Spinal cord (tissue), 10 donors: Measurements from ENCODE around the gene FAM227B. TPM values are rescaled to one million over a fixed set of nuclear protein-coding genes. Genes with fewer than 3 reads are reported as not detected.

Source experiments
- DNase-seq, 6 donors: peaks; one replicate each; pipeline versions ENCODE4 v3.0.0 to v3.0.0-alpha.2; 2013 to 2015; ENCODE audit warnings: low spot score in 6 of 6, low read depth in 4 of 6
- H3K27ac ChIP-seq: one replicate; pipeline ENCODE4 v1.5.1; 2013; ENCODE audit warnings: low read depth, low read length, control low read depth
- H3K27me3 ChIP-seq: one replicate; pipeline ENCODE4 v1.6.1; 2013; ENCODE audit warnings: low read length; ENCODE audit not compliant: control insufficient read depth, insufficient read depth
- H3K36me3 ChIP-seq: one replicate; pipeline ENCODE4 v1.6.1; 2013; ENCODE audit warnings: low read length; ENCODE audit not compliant: control insufficient read depth, insufficient read depth
- H3K4me1 ChIP-seq: one replicate; pipeline ENCODE4 v1.6.1; 2013; ENCODE audit warnings: low read length; ENCODE audit not compliant: control insufficient read depth, insufficient read depth
- H3K4me3 ChIP-seq: one replicate; pipeline ENCODE4 v1.5.1; 2013; ENCODE audit warnings: low read depth, low read length, control low read depth
- H3K9me3 ChIP-seq: one replicate; pipeline ENCODE4 v1.6.1; 2013; ENCODE audit warnings: low read length; ENCODE audit not compliant: control insufficient read depth, insufficient read depth
- WGBS: methylation state at CpG from one replicate; pipeline ENCODE4 v1.1.5; 2013; ENCODE audit warnings: missing lambda C conversion rate; ENCODE audit not compliant: insufficient coverage; 5-methylcytosine and 5-hydroxymethylcytosine counted together
- polyA plus RNA-seq, 2 donors: library from polyadenylated mRNA; unstranded; fragments of 120-200 nt; gene quantifications; one replicate each; pipeline ENCODE4 v1.2.1, GENCODE V29; 2013; ENCODE audit not compliant: insufficient read length in 2 of 2
- total RNA-seq, 2 donors: library from RNA; depleted of rRNA in 1 of 2; stranded (reverse); fragments of 120-200 nt in 1 of 2; fragments of >200 nt in 1 of 2; gene quantifications; one replicate each; pipeline versions ENCODE4 v1.2.3 to v1.2.4, GENCODE V29; 2013 to 2014
- donor health status: healthy.

FAM227B gene
- total and polyA plus RNA-seq, 4 donors, result 6.2 to 12.9 (median 8.0) TPM

GRCh38 chr15:49464522-49464921, 156.1 kb downstream of the FAM227B start:
- Histone ChIP-seq H3K4me3 (no peak overlapping the region), H3K36me3 (no peaks in the 10 kb centered on the region), H3K27me3 (no peaks in the 10 kb centered on the region), H3K4me1 (no peaks in the 10 kb centered on the region), H3K27ac (no peak overlapping the region), H3K9me3 (no peaks in the 10 kb centered on the region)
- no peak for DNase-seq
- WGBS, result no CpG with 5 or more reads among the region's 3 CpGs

- no peaks in the 10 kb centered on the region for H3K36me3 ChIP-seq
- no peaks in the 10 kb centered on the region for H3K9me3 ChIP-seq
- H3K4me1 ChIP-seq, result no peaks in the 10 kb centered on the region
- no peak overlapping the region for H3K4me3 ChIP-seq
- WGBS, result no CpG with 5 or more reads among the region's 2 CpGs
- no peak overlapping the region for H3K27ac ChIP-seq
- no peaks in the 10 kb centered on the region for H3K27me3 ChIP-seq
- DNase-seq, result no peak
Measured at GRCh38 chr15:49462232-49462844, 158.3 kb downstream of the FAM227B start.

- H3K27ac ChIP-seq, result no peak overlapping the region
- H3K27me3 ChIP-seq, result no peaks in the 10 kb centered on the region
- H3K9me3 ChIP-seq, result no peaks in the 10 kb centered on the region
- H3K36me3 ChIP-seq, result no peaks in the 10 kb centered on the region
- no peak for DNase-seq
- WGBS, result no CpG with 5 or more reads among the region's 2 CpGs
- no peaks in the 10 kb centered on the region for H3K4me1 ChIP-seq
- no peak overlapping the region for H3K4me3 ChIP-seq
Measured at GRCh38 chr15:49460411-49460941, 160.1 kb downstream of the FAM227B start.

- no peak overlapping the region for H3K27ac ChIP-seq
- WGBS, result no CpG with 5 or more reads among the region's 2 CpGs
- DNase-seq, result no peak
Measured at GRCh38 chr15:49458145-49458544, 162.5 kb downstream of the FAM227B start.

GRCh38 chr15:49456166-49456565, 164.5 kb downstream of the FAM227B start:
- no peaks in the 10 kb centered on the region for H3K27me3 ChIP-seq
- H3K36me3 ChIP-seq, result no peaks in the 10 kb centered on the region
- DNase-seq, result no peak
- no peaks in the 10 kb centered on the region for H3K9me3 ChIP-seq
- no peaks in the 10 kb centered on the region for H3K4me1 ChIP-seq
- H3K4me3 ChIP-seq, result no peak overlapping the region
- no peak overlapping the region for H3K27ac ChIP-seq

More at GRCh38 chr15:49458145-49458544, 162.5 kb downstream of the FAM227B start:
- H3K36me3 ChIP-seq, result no peaks in the 10 kb centered on the region
- no peaks in the 10 kb centered on the region for H3K9me3 ChIP-seq
- no peaks in the 10 kb centered on the region for H3K27me3 ChIP-seq
- H3K4me3 ChIP-seq, result no peak overlapping the region
- H3K4me1 ChIP-seq, result no peaks in the 10 kb centered on the region

- WGBS, result no CpG with 5 or more reads among the region's 1 CpG
- H3K27ac ChIP-seq, result no peak overlapping the region
- H3K36me3 ChIP-seq, result no peaks in the 10 kb centered on the region
- no peak overlapping the region for H3K4me3 ChIP-seq
- no peaks in the 10 kb centered on the region for H3K4me1 ChIP-seq
- no peaks in the 10 kb centered on the region for H3K27me3 ChIP-seq
- no peaks in the 10 kb centered on the region for H3K9me3 ChIP-seq
- DNase-seq, result no peak
Measured at GRCh38 chr15:49452595-49452994, 168.0 kb downstream of the FAM227B start.

- DNase-seq, result no peak
- Histone ChIP-seq H3K36me3 (no peaks in the 10 kb centered on the region), H3K4me3 (no peak overlapping the region), H3K27ac (no peak overlapping the region), H3K4me1 (no peaks in the 10 kb centered on the region), H3K9me3 (no peaks in the 10 kb centered on the region), H3K27me3 (no peaks in the 10 kb centered on the region)
- no CpG with 5 or more reads among the region's 1 CpG for WGBS
Measured at GRCh38 chr15:49441816-49442215, 178.8 kb downstream of the FAM227B start.

GRCh38 chr15:49441356-49441755, 179.3 kb downstream of the FAM227B start:
- Histone ChIP-seq H3K4me1 (no peaks in the 10 kb centered on the region), H3K36me3 (no peaks in the 10 kb centered on the region), H3K27me3 (no peaks in the 10 kb centered on the region), H3K9me3 (no peaks in the 10 kb centered on the region), H3K27ac (no peak overlapping the region), H3K4me3 (no peak overlapping the region)
- no peak for DNase-seq

GRCh38 chr15:49439678-49440395, 180.8 kb downstream of the FAM227B start:
- Histone ChIP-seq H3K27me3 (no peaks in the 10 kb centered on the region), H3K36me3 (no peaks in the 10 kb centered on the region), H3K9me3 (no peaks in the 10 kb centered on the region), H3K27ac (no peak overlapping the region), H3K4me1 (no peaks in the 10 kb centered on the region), H3K4me3 (no peak overlapping the region)
- no peak for DNase-seq
- WGBS, result no CpG with 5 or more reads among the region's 5 CpGs
